VCaP (cell line): Measurements from ENCODE around the gene OXLD1.

Experiments
- H3K27ac ChIP-seq: fragments of 450-650 bp; 2 replicates; pipeline ENCODE4 v1.5.1; 2017
- TF ChIP-seq, protein P1 (sequence below): fragments of 450-650 bp; conservative IDR thresholded peaks from 2 replicates; pipeline ENCODE4 v1.5.1; 2017; ENCODE audit warnings: mild to moderate bottlenecking, moderate library complexity

The OXLD1 gene

DNA sequence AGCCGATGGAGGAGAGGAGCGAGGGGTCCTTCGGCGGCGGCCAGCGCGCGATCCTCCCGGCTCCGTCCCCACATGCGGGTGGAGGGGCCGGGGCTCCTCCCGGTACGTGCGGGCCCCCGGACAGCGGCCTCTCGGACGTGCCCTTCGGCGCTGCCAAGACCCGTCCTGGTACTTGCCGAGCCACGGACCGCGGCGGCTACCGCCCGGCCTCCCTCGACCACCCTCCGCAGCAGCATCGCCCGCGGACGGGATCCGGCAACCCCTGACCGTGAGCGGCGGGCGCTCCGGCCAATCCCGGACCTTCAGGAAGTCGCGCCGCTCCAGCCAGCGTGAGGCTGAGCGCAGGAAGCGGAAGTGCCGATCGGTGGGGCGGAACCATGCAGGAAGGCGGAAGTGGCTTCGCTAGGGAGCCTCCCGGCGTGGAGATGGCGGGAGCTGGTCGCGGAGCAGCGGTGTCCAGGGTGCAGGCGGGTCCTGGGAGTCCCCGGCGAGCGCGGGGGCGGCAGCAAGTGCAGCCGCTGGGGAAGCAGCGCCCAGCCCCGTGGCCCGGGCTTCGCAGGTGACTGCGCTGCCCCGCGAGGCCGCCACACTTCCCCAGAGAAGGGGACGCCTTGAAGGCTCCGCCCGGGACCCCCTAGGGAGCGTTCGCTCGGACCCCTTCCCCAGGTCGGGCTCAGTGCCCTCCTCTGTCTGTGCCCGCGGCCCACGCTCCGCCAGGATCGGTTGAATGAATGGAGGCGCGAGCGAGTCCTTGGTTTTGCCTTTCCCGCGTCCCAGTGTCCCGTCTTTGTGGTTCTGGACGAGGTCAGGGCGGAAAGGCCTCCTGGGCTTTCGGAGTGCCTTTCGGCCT is at the start of gene OXLD1, which contains the start of gene CCDC137:
Gene OXLD1 (minus strand): TSS at position 264 of the 850 bp plus-strand sequence. CDS start 28 bp downstream, at position 236.
Gene CCDC137 (plus strand): TSS at position 396 of the 850 bp plus-strand sequence. CDS start 30 bp downstream, at position 426.
- H3K27ac ChIP-seq = peak within 1 kb of the TSS; percentile 93

DNA sequence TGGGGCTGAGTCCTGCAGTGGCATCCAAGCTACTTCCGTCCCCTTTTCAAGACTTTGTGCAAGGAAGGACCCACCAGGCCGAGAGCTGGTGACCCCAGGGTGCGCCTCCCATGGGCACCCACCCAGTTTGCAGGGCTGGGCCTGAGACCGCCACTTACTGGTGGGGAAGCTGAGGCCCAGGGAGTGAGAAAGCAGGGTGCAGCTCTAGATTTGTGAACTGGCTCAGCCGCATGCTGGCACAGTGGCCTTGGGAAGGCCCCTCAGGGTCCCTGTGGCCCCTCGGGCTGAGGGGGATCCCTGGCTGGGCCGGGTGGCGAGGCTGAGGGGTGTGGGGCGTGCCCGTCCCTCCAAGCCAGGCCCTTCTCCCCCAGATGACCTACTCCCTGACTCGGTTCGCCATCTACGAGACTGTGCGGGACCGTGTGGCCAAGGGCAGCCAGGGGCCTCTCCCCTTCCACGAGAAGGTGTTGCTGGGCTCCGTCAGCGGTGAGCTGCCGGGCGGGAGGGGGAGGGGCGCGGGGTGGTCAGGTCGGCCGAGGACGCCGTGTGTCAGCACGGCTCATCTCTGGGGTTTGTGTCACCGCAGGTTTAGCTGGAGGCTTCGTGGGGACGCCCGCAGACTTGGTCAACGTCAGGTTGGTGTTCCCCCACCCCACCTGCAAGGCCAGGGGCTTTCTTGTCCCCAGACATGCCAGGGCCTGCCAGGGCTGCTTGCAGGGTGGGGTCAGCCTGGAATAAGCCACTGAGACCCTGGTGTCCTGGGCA is 48.9 kb upstream of the OXLD1 start:
- TF ChIP-seq, protein P1, sequence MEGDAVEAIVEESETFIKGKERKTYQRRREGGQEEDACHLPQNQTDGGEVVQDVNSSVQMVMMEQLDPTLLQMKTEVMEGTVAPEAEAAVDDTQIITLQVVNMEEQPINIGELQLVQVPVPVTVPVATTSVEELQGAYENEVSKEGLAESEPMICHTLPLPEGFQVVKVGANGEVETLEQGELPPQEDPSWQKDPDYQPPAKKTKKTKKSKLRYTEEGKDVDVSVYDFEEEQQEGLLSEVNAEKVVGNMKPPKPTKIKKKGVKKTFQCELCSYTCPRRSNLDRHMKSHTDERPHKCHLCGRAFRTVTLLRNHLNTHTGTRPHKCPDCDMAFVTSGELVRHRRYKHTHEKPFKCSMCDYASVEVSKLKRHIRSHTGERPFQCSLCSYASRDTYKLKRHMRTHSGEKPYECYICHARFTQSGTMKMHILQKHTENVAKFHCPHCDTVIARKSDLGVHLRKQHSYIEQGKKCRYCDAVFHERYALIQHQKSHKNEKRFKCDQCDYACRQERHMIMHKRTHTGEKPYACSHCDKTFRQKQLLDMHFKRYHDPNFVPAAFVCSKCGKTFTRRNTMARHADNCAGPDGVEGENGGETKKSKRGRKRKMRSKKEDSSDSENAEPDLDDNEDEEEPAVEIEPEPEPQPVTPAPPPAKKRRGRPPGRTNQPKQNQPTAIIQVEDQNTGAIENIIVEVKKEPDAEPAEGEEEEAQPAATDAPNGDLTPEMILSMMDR = no peak
- peak overlapping the region; percentile 94 for H3K27ac ChIP-seq

More for the DNA sequence above, at the start of gene OXLD1, which contains the start of gene CCDC137:
- TF ChIP-seq, protein P1 = no peak

DNA sequence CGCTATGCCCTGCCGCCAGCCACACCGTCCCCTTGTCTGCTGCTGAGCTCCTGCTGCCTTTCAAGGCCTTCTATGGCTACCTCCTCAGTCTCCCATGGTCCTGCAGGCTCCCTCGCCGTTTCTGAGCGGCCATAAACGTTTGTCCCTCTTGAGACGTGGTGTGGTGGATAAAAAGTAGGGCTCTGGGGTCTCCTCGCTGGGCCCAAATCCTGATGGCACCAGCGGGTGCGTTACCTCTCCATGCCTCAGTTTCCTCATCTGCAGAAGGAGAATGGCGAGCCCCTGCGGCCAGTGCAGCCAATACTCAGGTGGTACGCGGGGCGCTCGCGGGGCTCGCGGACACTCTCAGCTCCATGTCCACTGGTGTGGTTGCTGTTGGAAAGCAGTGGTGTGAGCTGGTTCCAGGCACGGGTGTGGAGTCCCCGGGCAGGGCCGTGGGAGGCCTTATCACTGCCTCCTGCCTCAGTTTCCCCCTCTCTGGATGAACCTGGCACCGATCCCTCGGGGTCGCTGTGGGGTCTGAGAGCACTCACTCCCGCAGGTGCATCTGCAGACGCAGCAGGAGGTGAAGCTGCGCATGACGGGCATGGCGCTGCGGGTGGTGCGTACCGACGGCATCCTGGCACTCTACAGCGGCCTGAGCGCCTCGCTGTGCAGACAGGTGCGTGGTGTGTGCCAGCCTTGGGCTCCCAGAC is 48.2 kb upstream of the OXLD1 start:
- peak overlapping the region; percentile 94 for H3K27ac ChIP-seq
- TF ChIP-seq, protein P1 = no peak

DNA sequence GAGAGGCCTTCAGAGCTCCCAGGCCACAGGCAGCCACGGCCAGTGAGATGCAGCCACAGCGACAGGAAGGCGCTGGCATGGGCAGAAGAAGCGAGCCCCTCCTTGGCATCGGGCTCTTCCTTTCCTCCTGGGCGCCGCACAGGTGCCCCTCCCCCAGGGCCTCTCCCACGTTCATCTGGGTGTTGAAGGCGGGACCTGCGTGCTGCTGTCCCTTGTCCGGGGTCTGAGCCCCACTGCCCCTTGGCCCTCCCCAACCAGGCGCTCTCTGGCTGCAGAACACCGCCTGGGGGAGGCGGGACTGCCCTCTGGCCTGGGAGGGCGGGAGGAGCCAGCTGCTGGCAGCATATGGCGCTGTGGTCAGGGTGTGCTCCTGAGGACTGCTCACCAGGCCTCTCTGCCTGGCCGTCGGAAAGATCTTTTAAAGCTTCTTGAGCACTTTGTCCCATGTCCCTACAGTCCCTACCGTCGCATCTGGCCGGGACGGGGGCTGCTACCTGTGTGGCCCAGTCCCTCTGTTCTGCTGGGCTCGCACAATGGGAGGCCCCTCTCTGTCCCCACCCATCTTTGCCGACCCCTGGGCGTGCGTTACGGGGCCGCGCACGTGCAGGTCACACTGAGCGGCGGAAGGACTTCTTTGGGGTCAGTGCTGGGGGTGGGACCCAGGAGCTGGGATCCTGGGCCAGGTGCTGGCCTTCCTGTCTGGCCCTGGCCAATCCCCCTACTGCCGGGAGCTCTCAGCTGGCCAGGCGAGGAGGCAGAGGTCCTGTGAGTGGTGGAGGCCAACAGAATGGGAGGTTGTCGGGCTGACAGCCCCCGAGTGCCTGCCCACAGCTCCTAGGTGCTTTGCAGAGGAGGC is 47.4 kb upstream of the OXLD1 start:
- peak overlapping the region; percentile 94 for H3K27ac ChIP-seq
- TF ChIP-seq, protein P1 = no peak

DNA sequence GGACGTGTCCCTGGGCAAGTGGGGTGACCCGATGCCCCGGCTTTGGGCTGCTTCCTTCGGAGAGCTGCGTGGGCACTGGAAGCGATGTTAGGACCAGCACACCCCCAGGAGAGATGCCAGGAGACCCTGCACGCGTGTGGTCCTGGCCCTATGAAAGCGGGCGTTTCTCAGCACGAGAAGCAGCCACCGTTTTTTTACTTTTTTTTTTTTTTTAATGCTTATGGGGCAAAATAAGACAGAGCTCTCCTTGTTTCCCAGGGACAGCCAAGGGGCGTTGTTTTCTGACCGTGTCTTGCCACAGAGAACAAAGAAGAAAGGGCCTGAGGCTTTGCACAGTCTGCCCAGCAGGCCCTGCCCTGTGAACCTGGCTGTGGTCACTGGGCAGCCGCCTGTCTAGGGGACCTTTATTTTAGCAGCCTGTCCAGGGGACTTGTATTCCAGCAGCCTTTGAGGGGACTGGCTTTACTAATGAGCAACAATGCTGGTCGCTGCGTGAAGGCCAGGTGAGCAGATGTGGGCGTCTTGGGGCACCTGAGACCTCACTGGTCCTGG is 46.7 kb upstream of the OXLD1 start:
- peak overlapping the region; percentile 94 for H3K27ac ChIP-seq
- TF ChIP-seq, protein P1 = no peak

DNA sequence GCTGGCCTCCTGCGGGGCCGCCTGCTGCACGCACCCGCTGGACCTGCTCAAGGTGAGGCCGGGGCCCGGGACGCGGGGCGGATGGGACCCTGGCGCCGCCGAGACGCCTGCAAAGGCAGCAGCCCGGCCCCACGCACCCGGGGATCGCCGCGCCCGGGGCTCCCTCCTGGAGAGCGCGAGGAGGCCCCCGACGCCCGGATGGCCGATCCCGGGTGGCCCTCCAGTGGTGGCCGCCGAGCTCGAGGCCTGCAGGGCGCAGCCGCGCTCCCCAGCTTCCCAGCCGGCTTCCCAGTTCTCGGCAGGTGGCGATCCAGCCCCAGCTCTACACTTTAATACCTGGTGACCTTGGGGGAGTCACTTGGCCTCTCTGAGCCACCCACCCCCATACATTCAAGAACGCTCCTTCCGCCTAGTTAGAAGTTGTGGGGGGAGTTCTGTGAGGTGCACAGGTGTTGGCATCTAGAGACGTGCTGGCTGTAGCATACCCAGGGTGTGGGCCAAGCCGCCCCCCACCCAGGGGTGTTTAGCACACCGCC is 46.1 kb upstream of the OXLD1 start:
- peak overlapping the region; percentile 94 for H3K27ac ChIP-seq
- TF ChIP-seq, protein P1 = peak; percentile 30; the same call in 1 of the 2 replicates
